GM12878 (cell line): ENCODE results near the gene RETREG2. TPM values are rescaled to one million over a fixed set of nuclear protein-coding genes. Genes with fewer than 3 reads are reported as not detected.
A peak's percentile ranks its signal among the peaks of the same experiment; 100 is the strongest.

Experiments
- ATF7 ChIP-seq: fragments of 450-650 bp; IDR thresholded peaks from 2 replicates; pipeline ENCODE4 v1.6.1; 2016; ENCODE audit warnings: low read depth, mild to moderate bottlenecking
- CBFB ChIP-seq: IDR thresholded peaks from 2 replicates; pipeline ENCODE4 v1.6.1; 2016; ENCODE audit warnings: antibody characterized with exemption, low read depth
- CBX3 ChIP-seq: fragments of 200-600 bp; sonication (generic); IDR thresholded peaks from 2 replicates; pipeline ENCODE4 v1.6.1; 2016; ENCODE audit warnings: low read depth, borderline replicate concordance
- CEBPB ChIP-seq, 2 experiments: fragments of 150-350 bp in 1 of 2; IDR thresholded peaks; 2 replicates each; pipeline ENCODE4 v1.6.1; 2012 to 2014; ENCODE audit warnings: low read depth in 2 of 2, low read length in 2 of 2, borderline replicate concordance in 1 of 2, inconsistent platforms in 1 of 2
- CHD4 ChIP-seq: fragments of 200-600 bp; sonication (generic); IDR thresholded peaks from 2 replicates; pipeline ENCODE4 v1.6.1; 2016; ENCODE audit warnings: mild to moderate bottlenecking
- DPF2 ChIP-seq: fragments of 450-650 bp; IDR thresholded peaks from 2 replicates; pipeline ENCODE4 v1.6.1; 2017; ENCODE audit warnings: mild to moderate bottlenecking
- EP300 ChIP-seq, 2 experiments: fragments of 150-350 bp in 1 of 2; IDR thresholded peaks; 2 replicates each; pipeline ENCODE4 v1.6.1; 2011 to 2012; ENCODE audit warnings: low read depth in 2 of 2, low read length in 2 of 2, borderline replicate concordance in 1 of 2, improper control_type of control experiment in 1 of 2, inconsistent platforms in 1 of 2; ENCODE audit not compliant: control insufficient read depth in 1 of 2
- ETV6 ChIP-seq, 2 experiments: fragments of 450-650 bp in 1 of 2; IDR thresholded peaks in 1 of 2; conservative IDR thresholded peaks in 1 of 2; 2 replicates each; pipeline ENCODE4 v1.6.1; 2014; ENCODE audit warnings: antibody characterized with exemption in 1 of 2, borderline replicate concordance in 1 of 2, low read depth in 1 of 2, mild to moderate bottlenecking in 1 of 2, moderate library complexity in 1 of 2
- FOXK2 ChIP-seq: fragments of 450-650 bp; IDR thresholded peaks from 2 replicates; pipeline ENCODE4 v1.6.1; 2017; ENCODE audit warnings: mild to moderate bottlenecking, moderate library complexity
- IKZF2 ChIP-seq, 2 experiments: fragments of 450-650 bp; IDR thresholded peaks; 2 replicates each; pipeline ENCODE4 v1.6.1; 2017; ENCODE audit warnings: mild to moderate bottlenecking in 2 of 2, moderate library complexity in 2 of 2
- IRF3 ChIP-seq: fragments of 450-650 bp; IDR thresholded peaks from 2 replicates; pipeline ENCODE4 v1.6.1; 2014; ENCODE audit warnings: mild to moderate bottlenecking
- IRF4 ChIP-seq: IDR thresholded peaks from 2 replicates; pipeline ENCODE4 v1.6.1; 2011; ENCODE audit warnings: low read depth, low read length
- NFIC ChIP-seq: IDR thresholded peaks from 2 replicates; pipeline ENCODE4 v1.6.1; 2012; ENCODE audit warnings: low read depth, mild to moderate bottlenecking, inconsistent platforms, low read length, moderate library complexity
- NFXL1 ChIP-seq: fragments of 450-650 bp; IDR thresholded peaks from 2 replicates; pipeline ENCODE4 v1.6.1; 2017; ENCODE audit warnings: antibody characterized with exemption, mild to moderate bottlenecking, borderline replicate concordance
- NFYA ChIP-seq: IDR thresholded peaks from 2 replicates; pipeline ENCODE4 v1.6.1; 2011; ENCODE audit warnings: low read depth, mild to moderate bottlenecking, low read length, improper control_type of control experiment, borderline replicate concordance
- PAX5 ChIP-seq: IDR thresholded peaks from 2 replicates; pipeline ENCODE4 v1.6.1; 2011; ENCODE audit warnings: low read depth, low read length, borderline replicate concordance
- POLR2AphosphoS2 ChIP-seq: IDR thresholded peaks from 2 replicates; pipeline ENCODE4 v1.6.1; 2011; ENCODE audit warnings: low read depth, mild to moderate bottlenecking, low read length, improper control_type of control experiment, moderate library complexity
- RCOR1 ChIP-seq: conservative IDR thresholded peaks from 2 replicates; pipeline ENCODE4 v1.6.1; 2012; ENCODE audit warnings: low read depth, low read length, improper control_type of control experiment
- RELB ChIP-seq: fragments of 450-650 bp; IDR thresholded peaks from 2 replicates; pipeline ENCODE4 v1.6.1; 2017; ENCODE audit warnings: low read depth, mild to moderate bottlenecking, moderate library complexity
- SIX5 ChIP-seq: IDR thresholded peaks from 2 replicates; pipeline ENCODE4 v1.6.1; 2011; ENCODE audit warnings: mild to moderate bottlenecking, low read depth, low read length, moderate library complexity; ENCODE audit not compliant: severe bottlenecking
- SMAD1 ChIP-seq: fragments of 450-650 bp; IDR thresholded peaks from 2 replicates; pipeline ENCODE4 v1.6.1; 2018; ENCODE audit warnings: mild to moderate bottlenecking, low read depth; ENCODE audit not compliant: partially characterized antibody
- SRF ChIP-seq, 2 experiments: IDR thresholded peaks; 2 replicates each; pipeline ENCODE4 v1.6.1; 2011; ENCODE audit warnings: low read depth in 2 of 2, low read length in 2 of 2, mild to moderate bottlenecking in 1 of 2, moderate library complexity in 1 of 2
- SUPT20H ChIP-seq: IDR thresholded peaks from 2 replicates; pipeline ENCODE4 v1.6.1; 2011; ENCODE audit warnings: low read depth, mild to moderate bottlenecking, low read length, moderate library complexity, borderline replicate concordance; ENCODE audit not compliant: control insufficient read depth
- TBL1XR1 ChIP-seq: IDR thresholded peaks from 2 replicates; pipeline ENCODE4 v1.6.1; 2012; ENCODE audit warnings: low read depth, low read length, improper control_type of control experiment
- ZBED1 ChIP-seq: IDR thresholded peaks from 2 replicates; pipeline ENCODE4 v1.6.1; 2016; ENCODE audit warnings: borderline replicate concordance
- ZNF687 ChIP-seq: fragments of 450-650 bp; IDR thresholded peaks from 2 replicates; pipeline ENCODE4 v1.6.1; 2017; ENCODE audit warnings: mild to moderate bottlenecking, moderate library complexity
- polyA plus RNA-seq, 11 experiments: library from polyadenylated mRNA; depleted of rRNA in 4 of 11; unstranded in 6 of 11; stranded (reverse) in 5 of 11; fragments of >200 nt; fragmentation: Nextera tagmentation in 4 of 11; fragmentation: Illumina TruSeq in 1 of 11; extraction: Ambion mirVana in 4 of 11; extraction: Trizol in 1 of 11; gene quantifications; 1 replicate in 1 of 11; 2 replicates in 10 of 11; pipeline versions ENCODE4 v1.2.1 to v1.2.3, GENCODE V29; 2011 to 2016; ENCODE audit warnings: inconsistent platforms in 2 of 11, missing spikeins in 2 of 11, low read depth in 1 of 11
- total RNA-seq, 4 experiments: library from RNA; depleted of rRNA in 3 of 4; stranded (reverse); fragments of >200 nt in 3 of 4; fragmentation: Illumina TruSeq in 1 of 4; extraction: Trizol in 1 of 4; gene quantifications; 2 replicates each; pipeline versions ENCODE4 v1.2.1 to v1.2.3, GENCODE V29; 2013 to 2021

RETREG2 gene
- total and polyA plus RNA-seq, 10 of the 15 experiments (the other 5 are each of a cell fraction or from before 2014, with no cell fraction given) = 10.1 to 72.0 (median 28.3) TPM

GRCh38 chr2:219230059-219230540, 52.0 kb downstream of the RETREG2 start (continued):
- no peak for TF ChIP-seq IKZF2 (IDR thresholded peaks at IDR 0.05)
- TF ChIP-seq IRF4 = no peak
- TF ChIP-seq CBX3 = no peak
- TF ChIP-seq CEBPB (IDR thresholded peaks at IDR 0.05; ENCODE audit: borderline replicate concordance in 1 of 2, low read depth in 2 of 2, low read length in 2 of 2) = 0 out of 4 replicates have a peak, but pooled peaks of 1 of the 2 experiments have one; percentile 1
- no peak for TF ChIP-seq ATF7
- TF ChIP-seq ZBED1 = no peak
- no peak for TF ChIP-seq NFYA
- TF ChIP-seq ZNF687 = no peak
- TF ChIP-seq POLR2AphosphoS2 = no peak
- no peak for TF ChIP-seq SMAD1
- no peak for TF ChIP-seq PAX5
- TF ChIP-seq IRF3 = no peak
- no peak for TF ChIP-seq SIX5
- no peak for TF ChIP-seq EP300 (IDR thresholded peaks at IDR 0.05; ENCODE audit: borderline replicate concordance in 1 of 2, control insufficient read depth in 1 of 2, low read depth in 2 of 2, low read length in 2 of 2)
- 0 out of 2 replicates have a peak, but pooled peaks have one; percentile 5 for TF ChIP-seq RELB
- no peak for TF ChIP-seq TBL1XR1
- TF ChIP-seq CHD4 = no peak
- TF ChIP-seq NFIC = no peak
- no peak for TF ChIP-seq DPF2
- TF ChIP-seq ETV6 (conservative IDR thresholded peaks at IDR 0.05 in 1 of 2, IDR thresholded peaks at IDR 0.05 in 1 of 2; ENCODE audit: borderline replicate concordance in 1 of 2, low read depth in 1 of 2) = no peak
- no peak for TF ChIP-seq CBFB
- TF ChIP-seq SUPT20H = no peak
- no peak for TF ChIP-seq RCOR1
- TF ChIP-seq NFXL1 = no peak
- TF ChIP-seq FOXK2 = no peak
- no peak for TF ChIP-seq SRF (IDR thresholded peaks at IDR 0.05; ENCODE audit: low read depth in 2 of 2, low read length in 2 of 2)
